SK-N-MC (cell line): ENCODE data around the gene DHDH.
"Not testable (repeated sequence)": the region's sequence is repeated elsewhere in the genome, so short reads cannot be mapped to it uniquely, and the experiment has no call there.

Experiments
- EZH2 ChIP-seq: fragments of 200-600 bp; sonication (generic); IDR thresholded peaks from one replicate; pipeline ENCODE4 v1.6.1; 2017; ENCODE audit warnings: antibody characterized with exemption
- FOXP2 ChIP-seq: optimal IDR thresholded peaks from 2 replicates; pipeline ENCODE3; 2011; ENCODE audit warnings: mild to moderate bottlenecking, moderate library complexity; ENCODE audit not compliant: insufficient read depth; ENCODE audit errors: extremely low read length, control extremely low read depth
- POLR2AphosphoS5 ChIP-seq: IDR thresholded peaks from 2 replicates; pipeline ENCODE4 v1.6.1; 2012; ENCODE audit warnings: mild to moderate bottlenecking, low read depth, low read length, borderline replicate concordance

DNA sequence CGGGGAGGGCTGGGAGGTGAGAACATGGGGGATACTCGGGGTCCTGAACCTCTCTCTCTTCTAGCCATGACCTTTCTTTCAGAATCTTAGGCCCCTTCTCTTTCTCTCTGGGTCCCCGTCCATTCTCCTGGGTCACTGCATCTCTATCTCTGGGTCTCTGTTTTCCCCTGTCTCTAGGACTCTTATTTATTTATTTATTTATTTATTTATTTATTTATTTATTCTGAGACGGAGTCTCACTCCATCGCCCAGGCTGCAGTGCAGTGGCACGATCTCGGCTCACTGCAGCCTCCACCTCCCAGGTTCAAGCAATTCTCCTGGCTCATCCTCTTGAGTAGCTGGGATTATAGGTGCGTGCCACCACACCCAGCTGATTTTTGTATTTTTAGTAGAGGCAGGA, 14.2 kb upstream of the DHDH start:
- not testable (repeated sequence) for TF ChIP-seq EZH2, POLR2AphosphoS5, FOXP2
